AG04450 (cell line): ENCODE data around the gene FAM228B. TPM values are rescaled to one million over a fixed set of nuclear protein-coding genes. Genes with fewer than 3 reads are reported as not detected.

Experiments used
- CTCF ChIA-PET: fragments of 300-600, 350-600 bp; formaldehyde crosslinking; extraction: SDS; loops from one replicate; lab custom pipeline; 2022; ENCODE audit warnings: antibody characterized with exemption, inconsistent platforms; lab: Charles Lee
- POLR2A ChIA-PET: fragments of 350-600 bp; formaldehyde crosslinking; extraction: SDS; loops from one replicate; lab custom pipeline; 2021; ENCODE audit warnings: antibody characterized with exemption, inconsistent platforms; lab: Yijun Ruan, JAX
- DNase-seq: peaks from one replicate; pipeline ENCODE4 v3.0.0-alpha.2; 2011; ENCODE audit warnings: low read depth, low spot score
- H3K27ac ChIP-seq: one replicate; pipeline ENCODE4 v1.5.1; 2012; ENCODE audit warnings: low read depth, low read length, control low read depth
- H3K27me3 ChIP-seq: one replicate; pipeline ENCODE4 v1.6.0; 2012; ENCODE audit warnings: low read length; ENCODE audit not compliant: control insufficient read depth, insufficient read depth
- H3K4me3 ChIP-seq: 2 replicates; pipeline ENCODE4 v1.5.1; 2011; ENCODE audit warnings: mild to moderate bottlenecking, low read depth, low read length, control low read depth
- H3K9me3 ChIP-seq: 2 replicates; pipeline ENCODE4 v1.5.1; 2012; ENCODE audit warnings: low read length; ENCODE audit not compliant: control insufficient read depth, insufficient read depth
- polyA plus RNA-seq: library from polyadenylated mRNA; depleted of rRNA; stranded (reverse); fragments of >200 nt; gene quantifications from 2 replicates; pipeline ENCODE4 v1.2.3, GENCODE V29; 2011
- TF ChIP-seq, protein P1 (sequence below): IDR thresholded peaks from 2 replicates; pipeline ENCODE4 v1.5.1; 2011; ENCODE audit warnings: low read depth, low read length, control low read depth, inconsistent platforms

The FAM228B gene
- polyA plus RNA-seq, 1 experiment, result 7.6 TPM

DNA sequence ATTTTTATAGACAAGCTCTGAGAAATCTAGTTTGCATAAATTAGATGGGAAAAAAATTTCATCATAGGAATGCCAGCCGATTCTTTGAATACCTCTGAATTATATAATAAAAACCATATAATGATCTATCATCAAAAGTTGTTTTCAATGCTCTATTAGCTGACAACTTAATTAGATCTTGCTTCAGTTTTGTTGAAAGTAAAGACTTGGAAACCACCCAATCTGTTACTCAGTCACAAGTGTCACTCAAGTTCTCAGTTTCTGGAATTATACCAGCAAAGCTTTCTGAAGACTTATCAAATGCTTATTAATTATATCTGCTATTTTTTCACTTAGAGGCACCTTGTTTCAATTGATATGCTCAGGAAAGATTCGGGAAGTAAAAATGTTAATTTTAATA, 21.3 kb upstream of the FAM228B start:
- DNase-seq, result no peak
- ChIA-PET CTCF (no interaction called here), POLR2A (no interaction called here)
- Histone ChIP-seq H3K4me3 (no peak overlapping the region), H3K27ac (no peak overlapping the region), H3K27me3 (no peaks in the 10 kb centered on the region), H3K9me3 (no peaks in the 10 kb centered on the region; the same call in 1 of the 2 replicates)
- TF ChIP-seq, protein P1, sequence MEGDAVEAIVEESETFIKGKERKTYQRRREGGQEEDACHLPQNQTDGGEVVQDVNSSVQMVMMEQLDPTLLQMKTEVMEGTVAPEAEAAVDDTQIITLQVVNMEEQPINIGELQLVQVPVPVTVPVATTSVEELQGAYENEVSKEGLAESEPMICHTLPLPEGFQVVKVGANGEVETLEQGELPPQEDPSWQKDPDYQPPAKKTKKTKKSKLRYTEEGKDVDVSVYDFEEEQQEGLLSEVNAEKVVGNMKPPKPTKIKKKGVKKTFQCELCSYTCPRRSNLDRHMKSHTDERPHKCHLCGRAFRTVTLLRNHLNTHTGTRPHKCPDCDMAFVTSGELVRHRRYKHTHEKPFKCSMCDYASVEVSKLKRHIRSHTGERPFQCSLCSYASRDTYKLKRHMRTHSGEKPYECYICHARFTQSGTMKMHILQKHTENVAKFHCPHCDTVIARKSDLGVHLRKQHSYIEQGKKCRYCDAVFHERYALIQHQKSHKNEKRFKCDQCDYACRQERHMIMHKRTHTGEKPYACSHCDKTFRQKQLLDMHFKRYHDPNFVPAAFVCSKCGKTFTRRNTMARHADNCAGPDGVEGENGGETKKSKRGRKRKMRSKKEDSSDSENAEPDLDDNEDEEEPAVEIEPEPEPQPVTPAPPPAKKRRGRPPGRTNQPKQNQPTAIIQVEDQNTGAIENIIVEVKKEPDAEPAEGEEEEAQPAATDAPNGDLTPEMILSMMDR, result no peak

DNA sequence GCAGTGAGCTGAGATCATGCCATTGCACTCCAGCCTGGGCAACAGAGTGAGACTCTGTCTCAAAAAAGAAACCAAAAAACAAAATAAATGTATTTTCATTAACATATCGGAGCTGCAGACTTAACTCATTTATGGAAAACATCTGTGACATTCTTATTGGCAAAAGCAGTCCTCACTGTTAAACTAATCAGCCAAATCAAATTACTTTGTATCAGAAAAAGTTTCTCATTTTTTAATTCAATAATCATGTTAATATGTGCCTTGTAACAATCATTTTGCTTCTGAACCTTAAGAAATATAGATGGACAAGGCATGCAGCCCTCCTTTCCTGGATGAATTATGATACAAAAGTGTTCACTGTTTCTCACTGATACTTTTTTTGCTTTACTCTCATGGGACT, 20.6 kb upstream of the FAM228B start:
- POLR2A ChIA-PET, result no interaction called here
- DNase-seq, result no peak
- Histone ChIP-seq H3K27me3 (no peaks in the 10 kb centered on the region), H3K9me3 (no peaks in the 10 kb centered on the region; the same call in 1 of the 2 replicates), H3K27ac (no peak overlapping the region), H3K4me3 (no peak overlapping the region)
- CTCF ChIA-PET, result no interaction called here
- TF ChIP-seq, protein P1, result no peak

- Histone ChIP-seq H3K4me3 (no peak overlapping the region), H3K9me3 (no peaks in the 10 kb centered on the region; the same call in 1 of the 2 replicates), H3K27ac (no peak overlapping the region), H3K27me3 (no peaks in the 10 kb centered on the region)
- TF ChIP-seq, protein P1, result no peak
- ChIA-PET POLR2A (no interaction called here), CTCF (no interaction called here)
- no peak for DNase-seq
These were observed 19.1 kb upstream of the FAM228B start for GRCh38 chr2:24104110-24104650.

- Histone ChIP-seq H3K27ac (no peak overlapping the region), H3K27me3 (no peaks in the 10 kb centered on the region), H3K9me3 (no peaks in the 10 kb centered on the region; the same call in 1 of the 2 replicates), H3K4me3 (no peak overlapping the region)
- ChIA-PET CTCF (interaction anchor here (2.0 kb wide), 1 partner anchor 21 kb away, joined by 10 read pairs; the partner anchor contains the start of gene TP53I3), POLR2A (no interaction called here)
- TF ChIP-seq, protein P1, result no peak
- DNase-seq, result no peak
These were observed 18.4 kb upstream of the FAM228B start for GRCh38 chr2:24104906-24105305.

DNA sequence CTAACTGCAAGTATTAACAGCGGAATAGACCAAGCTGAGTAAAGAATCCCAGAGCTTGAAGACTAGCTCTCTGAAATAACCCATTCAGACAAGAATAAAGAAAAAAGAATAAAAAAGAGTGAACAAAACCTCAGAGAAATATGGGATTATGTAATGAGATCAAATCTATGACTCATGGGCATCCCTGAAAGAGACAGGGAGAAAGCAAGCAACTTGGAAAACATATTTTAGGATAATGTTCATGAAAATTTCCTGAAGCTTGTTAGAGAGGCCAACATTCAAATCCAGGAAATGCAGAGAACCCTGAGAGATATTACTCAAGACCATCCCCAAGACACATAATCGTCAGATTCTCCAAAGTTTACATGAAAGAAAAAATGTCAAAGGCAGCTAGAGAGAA, 17.5 kb upstream of the FAM228B start:
- H3K27me3 ChIP-seq, result no peaks in the 10 kb centered on the region
- no peak overlapping the region for H3K27ac ChIP-seq
- POLR2A ChIA-PET, result interaction anchor here (0.7 kb wide), 1 partner anchor 1256 kb away, joined by 9 read pairs; no protein-coding TSS in a partner anchor
- TF ChIP-seq, protein P1, result no peak
- DNase-seq, result no peak
- CTCF ChIA-PET, result interaction anchor here (1.0 to 2.0 kb wide), 2 partner anchors 22 to 179 kb away, joined by 3 to 10 read pairs; partner anchors contain the start of genes ATAD2B and TP53I3
- no peaks in the 10 kb centered on the region; the same call in 1 of the 2 replicates for H3K9me3 ChIP-seq
- no peak overlapping the region for H3K4me3 ChIP-seq
